HUES48 (cell line): ENCODE measurements around the gene HSPG2.
A peak's percentile ranks its signal among the peaks of the same experiment; 100 is the strongest.
"Not testable (repeated sequence)": the region's sequence is repeated elsewhere in the genome, so short reads cannot be mapped to it uniquely, and the experiment has no call there.

Source experiments
- H3K27ac ChIP-seq: one replicate; pipeline ENCODE4 v1.7.0; 2013; ENCODE audit warnings: low read depth, low read length, inconsistent platforms
- H3K27me3 ChIP-seq: 2 replicates; pipeline ENCODE4 v1.6.1; 2013; ENCODE audit warnings: mild to moderate bottlenecking, low read length; ENCODE audit not compliant: control insufficient read depth, insufficient read depth
- H3K36me3 ChIP-seq: 2 replicates; pipeline ENCODE4 v1.6.1; 2013; ENCODE audit warnings: low read length; ENCODE audit not compliant: control insufficient read depth, insufficient read depth
- H3K4me1 ChIP-seq: 2 replicates; pipeline ENCODE4 v1.6.1; 2013; ENCODE audit warnings: mild to moderate bottlenecking, low read length; ENCODE audit not compliant: control insufficient read depth, insufficient read depth
- H3K4me3 ChIP-seq: 2 replicates; pipeline ENCODE4 v1.5.1; 2013; ENCODE audit warnings: mild to moderate bottlenecking, low read depth, low read length
- H3K9ac ChIP-seq: 2 replicates; pipeline ENCODE4 v1.6.1; 2013; ENCODE audit warnings: mild to moderate bottlenecking, low read depth, low read length, moderate library complexity
- H3K9me3 ChIP-seq: 2 replicates; pipeline ENCODE4 v1.6.1; 2013; ENCODE audit warnings: low read length; ENCODE audit not compliant: control insufficient read depth, insufficient read depth

Gene HSPG2

GRCh38 chr1:21921100-21921875 lies 15.8 kb downstream of the HSPG2 start:
- no peak overlapping the region for H3K27ac ChIP-seq
- H3K9me3 ChIP-seq, result no peaks in the 10 kb centered on the region
- no peak overlapping the region for H3K4me3 ChIP-seq
- H3K9ac ChIP-seq, result no peak overlapping the region
- H3K27me3 ChIP-seq, result no peaks in the 10 kb centered on the region
- peaks cover 22% of the 10 kb centered on the region for H3K4me1 ChIP-seq
- no peaks in the 10 kb centered on the region for H3K36me3 ChIP-seq

- no peaks in the 10 kb centered on the region for H3K27me3 ChIP-seq
- H3K36me3 ChIP-seq, result no peaks in the 10 kb centered on the region
- H3K9me3 ChIP-seq, result no peaks in the 10 kb centered on the region
- H3K9ac ChIP-seq, result no peak overlapping the region
- no peak overlapping the region for H3K27ac ChIP-seq
- H3K4me3 ChIP-seq, result no peak overlapping the region
- peaks cover 22% of the 10 kb centered on the region for H3K4me1 ChIP-seq
Observed at GRCh38 chr1:21919520-21919919, 17.6 kb downstream of the HSPG2 start.

GRCh38 chr1:21917239-21917631 lies 19.9 kb downstream of the HSPG2 start:
- H3K9ac ChIP-seq, H3K27ac ChIP-seq, H3K9me3 ChIP-seq, H3K27me3 ChIP-seq, H3K36me3 ChIP-seq, H3K4me3 ChIP-seq: not testable (repeated sequence)
- peaks cover 34% of the 10 kb centered on the region for H3K4me1 ChIP-seq

- H3K4me1 ChIP-seq, result peaks cover 28% of the 10 kb centered on the region
- H3K36me3 ChIP-seq, result no peaks in the 10 kb centered on the region
- no peaks in the 10 kb centered on the region for H3K9me3 ChIP-seq
- no peak overlapping the region for H3K4me3 ChIP-seq
- no peaks in the 10 kb centered on the region for H3K27me3 ChIP-seq
- no peak overlapping the region for H3K9ac ChIP-seq
- no peak overlapping the region for H3K27ac ChIP-seq
Observed at GRCh38 chr1:21916447-21917238, 20.5 kb downstream of the HSPG2 start.

GRCh38 chr1:21914880-21915640 lies 22.1 kb downstream of the HSPG2 start:
- Histone ChIP-seq H3K4me1 (peaks cover 22% of the 10 kb centered on the region), H3K4me3 (no peak overlapping the region), H3K27me3 (no peaks in the 10 kb centered on the region), H3K9ac (no peak overlapping the region; the same call in 1 of the 2 replicates), H3K36me3 (no peaks in the 10 kb centered on the region), H3K9me3 (no peaks in the 10 kb centered on the region), H3K27ac (no peak overlapping the region)

- H3K4me3 ChIP-seq, result no peak overlapping the region
- H3K36me3 ChIP-seq, result no peaks in the 10 kb centered on the region
- no peak overlapping the region; the same call in 1 of the 2 replicates for H3K9ac ChIP-seq
- no peaks in the 10 kb centered on the region for H3K9me3 ChIP-seq
- H3K27me3 ChIP-seq, result no peaks in the 10 kb centered on the region
- H3K4me1 ChIP-seq, result peaks cover 28% of the 10 kb centered on the region
- no peak overlapping the region for H3K27ac ChIP-seq
Observed at GRCh38 chr1:21914450-21914849, 22.7 kb downstream of the HSPG2 start.

GRCh38 chr1:21913763-21914162 lies 23.3 kb downstream of the HSPG2 start:
- no peaks in the 10 kb centered on the region for H3K9me3 ChIP-seq
- H3K4me3 ChIP-seq, result no peak overlapping the region
- H3K27me3 ChIP-seq, result no peaks in the 10 kb centered on the region
- H3K36me3 ChIP-seq, result no peaks in the 10 kb centered on the region
- H3K9ac ChIP-seq, result peak overlapping the region; percentile 44; the same call in 1 of the 2 replicates
- peak overlapping the region; percentile 42 for H3K27ac ChIP-seq
- H3K4me1 ChIP-seq, result peaks cover 29% of the 10 kb centered on the region

- H3K9me3 ChIP-seq, result no peaks in the 10 kb centered on the region
- peaks cover 29% of the 10 kb centered on the region for H3K4me1 ChIP-seq
- H3K27ac ChIP-seq, result peak overlapping the region; percentile 42
- H3K36me3 ChIP-seq, result no peaks in the 10 kb centered on the region
- H3K4me3 ChIP-seq, result no peak overlapping the region
- no peaks in the 10 kb centered on the region for H3K27me3 ChIP-seq
- H3K9ac ChIP-seq, result peak overlapping the region; percentile 44; the same call in 1 of the 2 replicates
Observed at GRCh38 chr1:21913258-21913657, 23.9 kb downstream of the HSPG2 start.

- Histone ChIP-seq H3K27me3 (no peaks in the 10 kb centered on the region), H3K4me3 (no peak overlapping the region), H3K9ac (no peak overlapping the region), H3K27ac (no peak overlapping the region), H3K9me3 (no peaks in the 10 kb centered on the region), H3K4me1 (peaks cover 29% of the 10 kb centered on the region), H3K36me3 (no peaks in the 10 kb centered on the region)
Observed at GRCh38 chr1:21912038-21912758, 24.9 kb downstream of the HSPG2 start.

- H3K27me3 ChIP-seq, result no peaks in the 10 kb centered on the region
- no peak overlapping the region for H3K9ac ChIP-seq
- peak overlapping the region; percentile 47 for H3K27ac ChIP-seq
- no peak overlapping the region for H3K4me3 ChIP-seq
- no peaks in the 10 kb centered on the region for H3K9me3 ChIP-seq
- H3K4me1 ChIP-seq, result peaks cover 29% of the 10 kb centered on the region
- no peaks in the 10 kb centered on the region for H3K36me3 ChIP-seq
Observed at GRCh38 chr1:21911205-21912001, 25.7 kb downstream of the HSPG2 start.
